GM23248 (cell line): Measurements from ENCODE around the gene CETP. TPM values are rescaled to one million over a fixed set of nuclear protein-coding genes. Genes with fewer than 3 reads are reported as not detected.

Source experiments
- DNase-seq: peaks from one replicate; pipeline ENCODE4 v3.0.0-alpha.2; 2015
- H2AFZ ChIP-seq: fragments of 200-600 bp; sonication (generic); 2 replicates; pipeline ENCODE4 v1.6.1; 2016; ENCODE audit warnings: antibody characterized with exemption
- H3F3A ChIP-seq: fragments of 200-600 bp; sonication (generic); 2 replicates; pipeline ENCODE4 v1.6.1; 2016; ENCODE audit warnings: mild to moderate bottlenecking, antibody characterized with exemption, mixed run types; ENCODE audit not compliant: insufficient read depth
- H3K27ac ChIP-seq: fragments of 200-600 bp; sonication (generic); 2 replicates; pipeline ENCODE4 v1.5.1; 2016; ENCODE audit warnings: mild to moderate bottlenecking
- H3K27me3 ChIP-seq: fragments of 200-600 bp; sonication (generic); replicated peaks from 2 replicates; pipeline ENCODE4 v1.6.1; 2016; ENCODE audit warnings: mild to moderate bottlenecking; ENCODE audit not compliant: insufficient read depth
- H3K36me3 ChIP-seq: fragments of 200-600 bp; sonication (generic); 2 replicates; pipeline ENCODE4 v1.6.1; 2016; ENCODE audit warnings: low read depth, mild to moderate bottlenecking
- H3K4me1 ChIP-seq: fragments of 200-600 bp; sonication (generic); 2 replicates; pipeline ENCODE4 v1.6.1; 2016; ENCODE audit warnings: mild to moderate bottlenecking; ENCODE audit not compliant: insufficient read depth
- H3K4me2 ChIP-seq: fragments of 200-600 bp; sonication (generic); one replicate; pipeline ENCODE4 v1.6.1; 2016; ENCODE audit warnings: mild to moderate bottlenecking; ENCODE audit not compliant: unreplicated experiment
- H3K4me3 ChIP-seq: fragments of 200-600 bp; sonication (generic); 2 replicates; pipeline ENCODE4 v1.5.1; 2016; ENCODE audit warnings: mild to moderate bottlenecking
- H3K79me2 ChIP-seq: fragments of 200-600 bp; sonication (generic); 2 replicates; pipeline ENCODE4 v1.6.1; 2016; ENCODE audit warnings: mild to moderate bottlenecking; ENCODE audit not compliant: insufficient read depth
- H3K9ac ChIP-seq: fragments of 200-600 bp; sonication (generic); 2 replicates; pipeline ENCODE4 v1.6.1; 2016; ENCODE audit warnings: mild to moderate bottlenecking
- H3K9me2 ChIP-seq: fragments of 200-600 bp; sonication (generic); 2 replicates; pipeline ENCODE4 v1.6.1; 2016; ENCODE audit warnings: mixed run types, mild to moderate bottlenecking, moderate library complexity; ENCODE audit not compliant: insufficient read depth
- H3K9me3 ChIP-seq: fragments of 200-600 bp; sonication (generic); one replicate; pipeline ENCODE4 v1.6.1; 2017; ENCODE audit warnings: low read depth
- H4K20me1 ChIP-seq: fragments of 200-600 bp; sonication (generic); 2 replicates; pipeline ENCODE4 v1.6.0; 2016; ENCODE audit not compliant: insufficient read depth
- EZH2 ChIP-seq: fragments of 200-600 bp; sonication (generic); IDR thresholded peaks from 2 replicates; pipeline ENCODE4 v1.6.1; 2018; ENCODE audit warnings: antibody characterized with exemption, mild to moderate bottlenecking; ENCODE audit not compliant: insufficient read depth, poor library complexity, severe bottlenecking
- EZH2phosphoT487 ChIP-seq: fragments of 200-600 bp; sonication (generic); IDR thresholded peaks from 2 replicates; pipeline ENCODE4 v1.6.1; 2018; ENCODE audit warnings: antibody characterized with exemption, moderate library complexity, mild to moderate bottlenecking, low read depth; ENCODE audit not compliant: insufficient read depth
- WGBS, 2 experiments: methylation state at CpG; one replicate each; pipeline ENCODE4 v1.1.6; 2015 to 2017; ENCODE audit warnings: low lambda C conversion rate in 2 of 2, low coverage in 1 of 2; ENCODE audit errors: missing lambda C conversion rate in 2 of 2; 5-methylcytosine and 5-hydroxymethylcytosine counted together
- in situ Hi-C: fragments of 300-500 bp; cut with MboI; formaldehyde crosslinking; loops from 2 replicates; pipeline ENCODE4 v1.15.0; 2020
- polyA plus RNA-seq: library from polyadenylated mRNA; unstranded; fragments of >200 nt; fragmentation: Nextera tagmentation; extraction: Ambion mirVana; gene quantifications from 2 replicates; pipeline ENCODE4 v1.2.1, GENCODE V29; 2016
- total RNA-seq: library from RNA; depleted of rRNA; stranded (reverse); fragments of >200 nt; shearing (Covaris generic); gene quantifications from 2 replicates; pipeline ENCODE4 v1.2.3, GENCODE V29; 2014

The CETP gene
- total and polyA plus RNA-seq, 2 experiments from 2014 or later: not detected

GRCh38 chr16:56916571-56917403 lies 45.0 kb upstream of the CETP start:
- Histone ChIP-seq H3K4me2 (no peak overlapping the region), H3K9me3 (no peaks in the 10 kb centered on the region), H4K20me1 (no peaks in the 10 kb centered on the region), H3K79me2 (no peaks in the 10 kb centered on the region), H3K9ac (no peak overlapping the region), H3F3A (peaks cover 8% of the 10 kb centered on the region; the same call in 1 of the 2 replicates), H3K9me2 (no peaks in the 10 kb centered on the region), H3K27me3 (0 out of 2 replicates have a peak, but pooled peaks cover 7% of the 10 kb centered on the region), H3K27ac (no peak overlapping the region), H3K4me1 (peaks cover 21% of the 10 kb centered on the region), H3K4me3 (no peak overlapping the region), H2AFZ (no peak overlapping the region), H3K36me3 (no peaks in the 10 kb centered on the region)
- TF ChIP-seq EZH2 (no peak), EZH2phosphoT487 (no peak)
- WGBS, 2 experiments: 85 to 86% methylated on average over 5 of the region's 5 CpGs
- DNase-seq: no peak
- in situ Hi-C loops: no loop called here

- 79 to 81% methylated on average over 12 of the region's 12 CpGs for WGBS, 2 experiments
- no peaks in the 10 kb centered on the region for H3K9me2 ChIP-seq
- no peak overlapping the region for H2AFZ ChIP-seq
- H3K27ac ChIP-seq: no peak overlapping the region
- H3F3A ChIP-seq: peaks cover 2% of the 10 kb centered on the region; the same call in 1 of the 2 replicates
- H3K9me3 ChIP-seq: no peaks in the 10 kb centered on the region
- H3K4me2 ChIP-seq: no peak overlapping the region
- no peaks in the 10 kb centered on the region for H3K79me2 ChIP-seq
- H3K27me3 ChIP-seq: 0 out of 2 replicates have a peak, but pooled peaks cover 7% of the 10 kb centered on the region
- H3K9ac ChIP-seq: no peak overlapping the region
- no peak for TF ChIP-seq EZH2
- no peak for TF ChIP-seq EZH2phosphoT487
- no peaks in the 10 kb centered on the region for H4K20me1 ChIP-seq
- H3K36me3 ChIP-seq: no peaks in the 10 kb centered on the region
- 0 out of 2 replicates have a peak, but pooled peaks cover 4% of the 10 kb centered on the region for H3K4me1 ChIP-seq
- no peak overlapping the region for H3K4me3 ChIP-seq
- in situ Hi-C loops: no loop called here
- no peak for DNase-seq
These were observed 43.2 kb upstream of the CETP start for GRCh38 chr16:56918467-56919012.

- Histone ChIP-seq H3K4me3 (no peak overlapping the region), H3F3A (no peaks in the 10 kb centered on the region; the same call in 1 of the 2 replicates), H3K79me2 (no peaks in the 10 kb centered on the region), H3K9ac (no peak overlapping the region), H3K36me3 (no peaks in the 10 kb centered on the region), H3K27ac (no peak overlapping the region), H3K9me3 (no peaks in the 10 kb centered on the region), H3K4me2 (no peak overlapping the region), H4K20me1 (no peaks in the 10 kb centered on the region), H2AFZ (no peak overlapping the region), H3K9me2 (no peaks in the 10 kb centered on the region), H3K4me1 (no peaks in the 10 kb centered on the region), H3K27me3 (0 out of 2 replicates have a peak, but pooled peaks cover 7% of the 10 kb centered on the region)
- DNase-seq: no peak
- in situ Hi-C loops: no loop called here
- WGBS, 2 experiments: 84 to 85% methylated on average over 11 of the region's 11 CpGs
- no peak for TF ChIP-seq EZH2phosphoT487
These were observed 42.5 kb upstream of the CETP start for GRCh38 chr16:56919099-56919800.

GRCh38 chr16:56921571-56921970 lies 40.2 kb upstream of the CETP start:
- no peak for DNase-seq
- Histone ChIP-seq H3K27ac (no peak overlapping the region), H3K9me2 (no peaks in the 10 kb centered on the region), H4K20me1 (no peaks in the 10 kb centered on the region), H3K27me3 (0 out of 2 replicates have a peak, but pooled peaks cover 7% of the 10 kb centered on the region), H3K9ac (no peak overlapping the region), H3K9me3 (no peaks in the 10 kb centered on the region), H3K4me3 (no peak overlapping the region), H3K36me3 (no peaks in the 10 kb centered on the region), H3K4me2 (no peak overlapping the region), H3F3A (no peaks in the 10 kb centered on the region; the same call in 1 of the 2 replicates), H2AFZ (no peak overlapping the region), H3K4me1 (no peaks in the 10 kb centered on the region), H3K79me2 (no peaks in the 10 kb centered on the region)
- WGBS, 2 experiments: 85 to 87% methylated on average over 4 of the region's 4 CpGs
- in situ Hi-C loops: no loop called here
- TF ChIP-seq EZH2phosphoT487 (no peak), EZH2 (no peak)
